ENCODE results near the gene MCC.

The MCC gene

GRCh38 chr5:113488645-113489184 lies 462 bp upstream of the MCC start:
- ChIA-PET CTCF (interaction anchor here (1.9 kb wide), 1 partner anchor 22 kb away, joined by 6 read pairs; no protein-coding TSS in a partner anchor), POLR2A (interaction anchor here (0.8 to 2.2 kb wide), 10 partner anchors 8 to 107 kb away, joined by 3 to 13 read pairs (median 4); partner anchors contain the start of gene YTHDC2)
- no peak for DNase-seq (ENCODE audit: extremely low spot score)
- TF ChIP-seq FOXK2 (IDR thresholded peaks at IDR 0.05) (no peak), L3MBTL2 (conservative IDR thresholded peaks at IDR 0.05) (peak; percentile 61; the same call in 1 of the 2 replicates), BHLHE40 (IDR thresholded peaks at IDR 0.05; ENCODE audit: borderline replicate concordance) (no peak), CTBP1 (IDR thresholded peaks at IDR 0.05; ENCODE audit: borderline replicate concordance) (0 out of 2 replicates have a peak, but pooled peaks have one; percentile 21), FOXM1 (IDR thresholded peaks at IDR 0.05; ENCODE audit: borderline replicate concordance) (no peak)

GRCh38 chr5:113487416-113487780 lies 855 bp downstream of the MCC start:
- no peak for TF ChIP-seq FOXK2 (IDR thresholded peaks at IDR 0.05)
- no peak for TF ChIP-seq ZNF384 (IDR thresholded peaks at IDR 0.05)
- TF ChIP-seq ARNT (IDR thresholded peaks at IDR 0.05) = no peak
- TF ChIP-seq LEF1 (IDR thresholded peaks at IDR 0.05; ENCODE audit: borderline replicate concordance) = no peak
- TF ChIP-seq SUZ12 (IDR thresholded peaks at IDR 0.05) = no peak
- no peak for TF ChIP-seq FOXM1 (IDR thresholded peaks at IDR 0.05; ENCODE audit: borderline replicate concordance)
- no peak for TF ChIP-seq L3MBTL2 (conservative IDR thresholded peaks at IDR 0.05)
- no peak for TF ChIP-seq SP1 (IDR thresholded peaks at IDR 0.05)
- no peak for TF ChIP-seq TARDBP (IDR thresholded peaks at IDR 0.05)
- TF ChIP-seq HDGF (IDR thresholded peaks at IDR 0.05; ENCODE audit: borderline replicate concordance) = no peak
- no peak for TF ChIP-seq BHLHE40 (IDR thresholded peaks at IDR 0.05; ENCODE audit: borderline replicate concordance)
- no peak for TF ChIP-seq FOXA1 (IDR thresholded peaks at IDR 0.05)
- no peak for TF ChIP-seq PKNOX1 (IDR thresholded peaks at IDR 0.05)
- TF ChIP-seq ELF4 (IDR thresholded peaks at IDR 0.05) = no peak
- TF ChIP-seq NFRKB (IDR thresholded peaks at IDR 0.05) = no peak
- no peak for TF ChIP-seq CTBP1 (IDR thresholded peaks at IDR 0.05; ENCODE audit: borderline replicate concordance)
- ChIA-PET POLR2A (interaction anchor here (1.0 to 2.2 kb wide), 5 partner anchors 10 to 110 kb away, joined by 3 to 13 read pairs (median 8); partner anchors contain the start of gene YTHDC2), CTCF (interaction anchor here (0.5 to 0.6 kb wide), 2 partner anchors 128 to 304 kb away, joined by 3 read pairs; no protein-coding TSS in a partner anchor)
- DNase-seq (ENCODE audit: extremely low spot score) = peak; percentile 41

- TF ChIP-seq LEF1 (IDR thresholded peaks at IDR 0.05; ENCODE audit: borderline replicate concordance) = no peak
- no peak for TF ChIP-seq L3MBTL2 (conservative IDR thresholded peaks at IDR 0.05)
- no peak for TF ChIP-seq SP1 (IDR thresholded peaks at IDR 0.05)
- TF ChIP-seq TARDBP (IDR thresholded peaks at IDR 0.05) = no peak
- TF ChIP-seq FOXK2 (IDR thresholded peaks at IDR 0.05) = no peak
- TF ChIP-seq ELF4 (IDR thresholded peaks at IDR 0.05) = no peak
- no peak for TF ChIP-seq NFRKB (IDR thresholded peaks at IDR 0.05)
- TF ChIP-seq CTBP1 (IDR thresholded peaks at IDR 0.05; ENCODE audit: borderline replicate concordance) = no peak
- no peak for TF ChIP-seq BHLHE40 (IDR thresholded peaks at IDR 0.05; ENCODE audit: borderline replicate concordance)
- no peak for TF ChIP-seq PKNOX1 (IDR thresholded peaks at IDR 0.05)
- TF ChIP-seq ZNF384 (IDR thresholded peaks at IDR 0.05) = no peak
- no peak for TF ChIP-seq FOXM1 (IDR thresholded peaks at IDR 0.05; ENCODE audit: borderline replicate concordance)
- TF ChIP-seq ARNT (IDR thresholded peaks at IDR 0.05) = no peak
- no peak for TF ChIP-seq SUZ12 (IDR thresholded peaks at IDR 0.05)
- TF ChIP-seq HDGF (IDR thresholded peaks at IDR 0.05; ENCODE audit: borderline replicate concordance) = no peak
- TF ChIP-seq FOXA1 (IDR thresholded peaks at IDR 0.05) = no peak
- ChIA-PET POLR2A (no interaction called here), CTCF (no interaction called here)
- no peak for DNase-seq (ENCODE audit: extremely low spot score)
Observed at GRCh38 chr5:113480243-113480642, 8.0 kb downstream of the MCC start.

GRCh38 chr5:113478691-113479090 lies 9.6 kb downstream of the MCC start:
- POLR2A ChIA-PET = no interaction called here
- DNase-seq (ENCODE audit: extremely low spot score) = no peak
- CTCF ChIA-PET = interaction anchor here (0.7 kb wide), 1 partner anchor 35 kb away, joined by 3 read pairs; the partner anchor contains the start of gene YTHDC2
- TF ChIP-seq SP1 (IDR thresholded peaks at IDR 0.05) (no peak), TARDBP (IDR thresholded peaks at IDR 0.05) (no peak), SUZ12 (IDR thresholded peaks at IDR 0.05) (no peak), HDGF (IDR thresholded peaks at IDR 0.05; ENCODE audit: borderline replicate concordance) (no peak), FOXK2 (IDR thresholded peaks at IDR 0.05) (no peak), ELF4 (IDR thresholded peaks at IDR 0.05) (no peak), FOXA1 (IDR thresholded peaks at IDR 0.05) (no peak), NFRKB (IDR thresholded peaks at IDR 0.05) (no peak), ZNF384 (IDR thresholded peaks at IDR 0.05) (no peak), LEF1 (IDR thresholded peaks at IDR 0.05; ENCODE audit: borderline replicate concordance) (no peak), BHLHE40 (IDR thresholded peaks at IDR 0.05; ENCODE audit: borderline replicate concordance) (no peak), L3MBTL2 (conservative IDR thresholded peaks at IDR 0.05) (no peak), PKNOX1 (IDR thresholded peaks at IDR 0.05) (no peak), ARNT (IDR thresholded peaks at IDR 0.05) (no peak), CTBP1 (IDR thresholded peaks at IDR 0.05; ENCODE audit: borderline replicate concordance) (no peak), FOXM1 (IDR thresholded peaks at IDR 0.05; ENCODE audit: borderline replicate concordance) (no peak)

GRCh38 chr5:113474100-113474728 lies 14.0 kb downstream of the MCC start:
- ChIA-PET POLR2A (interaction anchor here (2.6 kb wide), 1 partner anchor 14 kb away, joined by 13 read pairs; the partner anchor contains the start of gene MCC), CTCF (interaction anchor here (1.5 kb wide), 1 partner anchor 331 kb away, joined by 3 read pairs; no protein-coding TSS in a partner anchor)

More at GRCh38 chr5:113474100-113474728, 14.0 kb downstream of the MCC start:
- no peak for TF ChIP-seq NFRKB (IDR thresholded peaks at IDR 0.05)
- no peak for TF ChIP-seq ELF4 (IDR thresholded peaks at IDR 0.05)
- TF ChIP-seq PKNOX1 (IDR thresholded peaks at IDR 0.05) = no peak
- TF ChIP-seq SUZ12 (IDR thresholded peaks at IDR 0.05) = no peak
- no peak for TF ChIP-seq FOXK2 (IDR thresholded peaks at IDR 0.05)
- TF ChIP-seq FOXA1 (IDR thresholded peaks at IDR 0.05) = no peak
- TF ChIP-seq ZNF384 (IDR thresholded peaks at IDR 0.05) = no peak
- no peak for TF ChIP-seq TARDBP (IDR thresholded peaks at IDR 0.05)
- TF ChIP-seq FOXM1 (IDR thresholded peaks at IDR 0.05; ENCODE audit: borderline replicate concordance) = no peak
- no peak for TF ChIP-seq ARNT (IDR thresholded peaks at IDR 0.05)
- no peak for TF ChIP-seq HDGF (IDR thresholded peaks at IDR 0.05; ENCODE audit: borderline replicate concordance)
- TF ChIP-seq LEF1 (IDR thresholded peaks at IDR 0.05; ENCODE audit: borderline replicate concordance) = no peak
- no peak for TF ChIP-seq L3MBTL2 (conservative IDR thresholded peaks at IDR 0.05)
- no peak for TF ChIP-seq CTBP1 (IDR thresholded peaks at IDR 0.05; ENCODE audit: borderline replicate concordance)
- TF ChIP-seq SP1 (IDR thresholded peaks at IDR 0.05) = no peak
- TF ChIP-seq BHLHE40 (IDR thresholded peaks at IDR 0.05; ENCODE audit: borderline replicate concordance) = no peak
- no peak for DNase-seq (ENCODE audit: extremely low spot score)
